Right lobe of liver (tissue), 4 donors: ENCODE data around the gene SMC5.

Experiments
- POLR2A ChIP-seq: fragments of 450-650 bp; IDR thresholded peaks from one replicate; pipeline ENCODE4 v1.6.1; 2017; ENCODE audit warnings: antibody characterized with exemption, mild to moderate bottlenecking
- TF ChIP-seq, protein P1 (sequence below), 4 donors: fragments of 200-600 bp in 3 of 4; fragments of 450-650 bp in 1 of 4; IDR thresholded peaks; one replicate each; pipeline versions ENCODE4 v1.5.1 to v1.8.0; 2016 to 2022; ENCODE audit warnings: antibody characterized with exemption in 4 of 4, mild to moderate bottlenecking in 2 of 4
- donor health status: DM: no; HTN: no; CAD: no.
- donor health status: DM: no; HTN: no; CAD: no.
- donor health status: DM: no; HTN: yes; CAD: no.

DNA sequence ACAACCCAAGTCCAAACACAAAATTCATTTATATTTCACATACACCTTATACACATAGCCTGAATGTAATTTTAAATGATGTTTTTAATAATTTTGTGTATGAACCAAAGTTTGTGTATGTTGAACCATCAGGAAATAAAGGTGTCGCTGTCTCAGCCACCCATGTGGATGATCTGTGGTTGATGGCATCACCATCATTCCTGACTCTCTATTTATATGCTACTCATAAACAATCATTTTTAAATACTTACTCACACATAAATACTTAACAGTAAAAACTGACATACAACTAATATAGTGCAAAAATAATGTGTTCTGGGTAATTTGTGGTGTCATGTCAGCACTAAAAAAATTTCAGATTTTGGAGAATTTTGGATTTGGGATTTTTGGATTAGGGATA is 38.4 kb downstream of the SMC5 start:
- TF ChIP-seq POLR2A, result no peak
- TF ChIP-seq, protein P1, sequence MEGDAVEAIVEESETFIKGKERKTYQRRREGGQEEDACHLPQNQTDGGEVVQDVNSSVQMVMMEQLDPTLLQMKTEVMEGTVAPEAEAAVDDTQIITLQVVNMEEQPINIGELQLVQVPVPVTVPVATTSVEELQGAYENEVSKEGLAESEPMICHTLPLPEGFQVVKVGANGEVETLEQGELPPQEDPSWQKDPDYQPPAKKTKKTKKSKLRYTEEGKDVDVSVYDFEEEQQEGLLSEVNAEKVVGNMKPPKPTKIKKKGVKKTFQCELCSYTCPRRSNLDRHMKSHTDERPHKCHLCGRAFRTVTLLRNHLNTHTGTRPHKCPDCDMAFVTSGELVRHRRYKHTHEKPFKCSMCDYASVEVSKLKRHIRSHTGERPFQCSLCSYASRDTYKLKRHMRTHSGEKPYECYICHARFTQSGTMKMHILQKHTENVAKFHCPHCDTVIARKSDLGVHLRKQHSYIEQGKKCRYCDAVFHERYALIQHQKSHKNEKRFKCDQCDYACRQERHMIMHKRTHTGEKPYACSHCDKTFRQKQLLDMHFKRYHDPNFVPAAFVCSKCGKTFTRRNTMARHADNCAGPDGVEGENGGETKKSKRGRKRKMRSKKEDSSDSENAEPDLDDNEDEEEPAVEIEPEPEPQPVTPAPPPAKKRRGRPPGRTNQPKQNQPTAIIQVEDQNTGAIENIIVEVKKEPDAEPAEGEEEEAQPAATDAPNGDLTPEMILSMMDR (IDR thresholded peaks at IDR 0.05), result no peak
